ENCODE data around the gene ATP2B2.

The ATP2B2 gene

GRCh38 chr3:10468613-10469354 is 36.6 kb downstream of the ATP2B2 start:
- no peak for DNase-seq

GRCh38 chr3:10467904-10468612 is 37.3 kb downstream of the ATP2B2 start:
- DNase-seq: no peak

- no peak for DNase-seq
Observed at GRCh38 chr3:10467204-10467603, 38.2 kb downstream of the ATP2B2 start.

DNA sequence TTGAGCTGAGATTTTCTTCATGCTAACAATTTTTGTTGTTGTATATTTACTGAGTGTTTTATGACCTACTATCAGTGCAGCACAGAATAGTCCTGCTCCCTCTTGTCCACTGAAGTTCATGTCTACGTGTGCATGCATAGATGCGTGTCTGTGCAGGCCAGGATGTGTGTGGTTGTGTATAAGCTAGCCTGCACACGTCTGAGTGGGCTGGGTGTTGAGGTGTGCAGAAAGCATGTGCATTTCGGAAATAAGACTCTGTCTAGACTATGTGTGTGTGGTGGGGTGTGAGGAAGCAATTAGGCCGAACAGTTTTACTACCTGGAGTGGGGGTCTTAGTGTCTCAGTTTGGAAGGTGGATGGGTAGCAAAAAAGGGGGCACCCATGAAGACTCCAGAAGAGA is 39.2 kb downstream of the ATP2B2 start:
- DNase-seq: no peak

DNA sequence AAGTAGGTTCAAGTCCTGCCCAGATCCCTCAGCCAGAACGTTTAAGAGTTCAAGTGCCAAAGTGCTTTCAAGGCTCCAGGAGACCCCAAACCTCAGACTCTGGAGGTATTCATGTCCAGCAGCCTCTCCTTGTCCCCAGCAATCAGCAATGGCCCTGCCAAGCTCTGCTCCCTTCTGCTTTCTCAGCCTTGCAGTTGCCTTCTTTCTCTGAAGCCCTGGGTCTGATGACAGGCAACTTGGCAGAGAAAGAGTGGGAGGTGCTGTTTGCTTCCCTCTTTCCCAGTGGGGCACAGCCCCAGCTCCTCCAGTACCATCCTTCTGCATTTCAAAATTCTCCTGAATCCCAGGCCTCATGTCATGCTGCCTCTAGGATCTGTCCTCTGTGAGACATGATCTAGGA is 40.2 kb downstream of the ATP2B2 start:
- no peak for DNase-seq

DNA sequence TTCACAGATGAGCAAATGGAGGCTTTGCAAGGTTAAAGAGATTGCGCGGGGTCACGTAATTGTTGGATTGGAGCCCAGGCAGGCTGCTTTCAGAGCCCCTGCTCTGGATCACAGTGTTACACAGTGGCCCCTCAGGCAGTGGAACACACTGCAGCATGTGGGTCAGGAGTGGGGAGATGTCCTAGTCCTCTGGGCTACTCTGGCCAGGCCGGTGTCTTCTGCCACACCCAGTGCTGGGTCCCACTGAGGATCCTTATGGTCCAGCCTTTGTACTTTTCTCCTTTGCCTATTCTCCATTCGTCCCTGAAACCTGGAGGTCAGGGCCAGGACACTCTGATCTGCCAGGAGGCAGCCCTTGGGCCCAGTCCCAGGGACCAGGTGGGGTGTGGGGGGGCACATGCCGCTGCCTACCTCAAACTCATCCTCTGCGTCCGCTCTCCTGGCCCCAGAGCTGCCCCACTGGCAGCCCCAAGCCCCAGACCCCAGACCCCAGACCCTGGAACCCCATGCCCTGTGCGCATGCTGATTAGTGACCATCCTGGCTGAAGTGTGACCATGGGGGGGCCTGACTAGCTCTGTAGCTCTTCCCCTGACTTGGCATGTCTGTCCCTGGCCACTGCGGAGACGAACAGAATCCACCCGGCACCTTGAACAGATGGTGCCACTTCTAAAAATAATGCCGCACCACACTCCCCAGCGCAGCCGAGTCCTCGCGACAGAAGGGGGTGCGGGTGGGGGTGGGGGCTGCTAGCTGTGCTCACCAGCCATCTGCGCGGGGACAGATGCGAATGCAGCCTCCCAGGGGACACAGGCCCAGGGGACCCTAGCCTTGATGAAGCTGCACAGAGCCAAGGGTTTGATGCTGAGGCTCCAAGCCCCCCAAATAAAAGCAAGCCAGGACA is 41.6 kb downstream of the ATP2B2 start:
- DNase-seq: no peak

DNA sequence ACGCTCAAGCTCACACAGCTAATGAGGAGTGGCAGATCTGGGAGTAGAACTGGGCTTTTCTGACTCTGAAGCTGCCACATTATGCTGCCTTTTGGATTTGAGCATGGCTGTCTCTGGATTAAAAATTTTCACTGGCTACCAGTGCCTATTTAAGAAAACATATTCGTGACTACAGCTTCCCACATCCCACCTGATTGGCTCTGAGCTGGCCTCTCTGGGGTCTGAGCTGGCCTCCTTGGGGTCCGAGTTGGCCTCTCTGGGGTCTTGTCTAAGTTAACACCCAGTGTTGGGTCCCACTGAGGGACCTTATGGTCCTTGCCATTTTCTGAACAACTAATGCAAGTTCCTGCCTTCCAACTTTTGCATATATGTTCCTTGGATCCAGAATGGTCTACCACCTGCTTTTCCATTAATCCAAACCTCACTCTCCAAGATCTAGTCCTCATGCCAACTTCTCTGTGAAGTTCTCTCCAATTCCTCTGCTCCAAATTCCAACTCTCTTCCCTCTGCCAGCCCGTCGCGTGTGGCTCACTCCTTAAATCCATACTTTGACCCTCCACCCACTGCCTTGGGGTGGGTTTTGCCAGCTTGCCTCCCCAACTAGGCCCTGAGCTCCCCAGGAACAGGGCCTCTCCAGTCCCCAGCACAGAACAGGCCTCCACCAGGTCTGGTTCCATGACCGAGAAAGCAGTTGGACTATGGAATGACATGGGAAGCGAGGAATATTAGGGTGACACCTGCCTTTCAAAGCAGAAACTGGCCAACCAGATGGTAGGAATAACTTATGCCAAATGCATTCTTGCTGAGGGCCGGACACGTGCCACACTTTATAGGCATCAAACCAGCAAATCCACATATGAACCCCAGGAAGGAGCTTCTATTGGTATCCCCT is 42.5 kb downstream of the ATP2B2 start:
- no peak for DNase-seq

DNA sequence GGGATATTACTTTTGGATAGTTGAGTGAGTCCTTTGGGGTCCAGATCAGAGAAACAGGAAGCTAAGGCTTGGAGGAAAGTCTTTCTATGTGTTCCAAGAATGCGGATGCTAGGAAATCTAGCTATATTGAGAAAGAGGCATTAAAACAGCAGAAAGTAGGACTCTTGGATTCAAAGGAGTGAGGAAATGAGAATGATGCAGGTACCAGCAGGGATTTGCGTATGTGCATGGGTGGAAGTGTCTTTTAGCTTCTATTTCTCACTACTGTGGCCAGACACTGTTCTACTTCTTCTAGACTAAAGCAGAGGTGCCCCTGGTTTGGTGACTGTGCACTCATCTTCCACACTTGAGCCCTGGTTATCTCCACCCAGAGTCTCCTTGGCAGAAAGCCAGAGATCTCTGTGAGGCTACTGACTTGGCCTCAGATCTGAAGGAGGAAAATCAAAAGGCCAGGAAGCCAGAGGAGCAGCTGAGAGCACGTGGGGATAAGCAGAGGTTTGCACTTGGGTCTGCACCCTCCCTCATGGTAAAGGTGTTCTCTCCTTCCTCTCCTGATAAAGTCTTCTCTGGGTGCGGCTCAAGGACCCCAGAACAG is 44.3 kb downstream of the ATP2B2 start:
- DNase-seq: no peak

DNA sequence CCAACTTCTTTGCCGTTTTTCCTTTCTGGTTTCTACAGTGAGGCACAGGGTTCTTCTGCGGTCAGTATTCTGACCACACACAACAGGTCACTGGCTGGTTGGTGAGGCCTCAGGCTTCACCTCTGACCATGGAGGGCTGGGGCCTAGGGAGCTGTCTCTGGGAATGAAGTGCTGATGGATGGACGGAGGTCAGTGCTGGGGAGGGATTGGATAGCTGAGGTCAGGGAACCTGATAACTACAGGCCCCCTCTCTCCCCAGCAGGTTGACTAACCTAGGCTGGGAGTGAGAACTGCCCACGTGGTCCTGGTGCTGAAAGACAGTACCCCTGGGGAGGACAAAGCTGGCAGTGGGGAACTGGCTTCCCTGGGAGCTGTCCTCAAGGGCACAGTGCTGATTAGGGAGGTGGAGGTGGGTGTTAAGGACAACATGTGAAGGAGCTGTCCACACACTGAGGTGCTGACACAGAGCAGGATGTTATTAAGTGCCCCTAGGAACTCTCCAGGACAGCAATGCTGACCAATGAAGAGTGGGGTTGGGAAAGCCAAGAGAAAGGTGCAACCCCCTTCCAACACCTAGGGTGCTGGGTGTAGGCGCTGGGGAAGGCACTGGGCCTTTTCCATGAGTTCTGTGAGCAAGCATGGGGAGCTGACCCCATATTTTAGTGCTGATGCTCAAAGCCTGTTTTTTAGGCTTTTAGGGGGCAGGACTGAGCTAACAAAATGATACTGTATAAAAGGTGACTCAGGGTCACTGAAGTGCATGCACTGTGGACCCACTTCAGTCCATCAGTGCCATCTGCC is 45.2 kb downstream of the ATP2B2 start:
- DNase-seq: peak; percentile 54

- DNase-seq: no peak
Observed at GRCh38 chr3:10457560-10457959, 47.8 kb downstream of the ATP2B2 start.

DNA sequence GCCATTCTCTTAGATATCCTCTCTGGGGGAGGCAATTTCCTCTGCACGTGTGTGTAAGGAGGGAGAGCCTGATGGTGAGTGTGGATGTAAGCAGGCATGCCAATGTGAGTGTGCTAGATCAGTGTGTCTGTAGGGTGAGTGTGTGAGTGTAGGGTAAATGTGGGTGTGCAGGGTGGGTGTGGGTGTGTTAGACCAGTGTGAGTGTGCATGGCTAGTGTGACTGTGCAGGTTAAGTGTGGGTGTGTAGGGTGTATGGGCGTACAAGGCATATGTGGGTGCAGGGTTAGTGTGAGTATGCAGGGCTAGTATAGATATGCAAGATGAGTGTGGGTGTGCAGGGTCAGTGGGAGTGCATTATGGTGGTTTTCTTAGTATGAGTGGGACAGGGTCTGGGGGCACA is 48.4 kb downstream of the ATP2B2 start:
- no peak for DNase-seq

GRCh38 chr3:10455545-10455914 is 49.9 kb downstream of the ATP2B2 start:
- no peak for DNase-seq

GRCh38 chr3:10454907-10455544 is 50.4 kb downstream of the ATP2B2 start:
- no peak for DNase-seq

DNA sequence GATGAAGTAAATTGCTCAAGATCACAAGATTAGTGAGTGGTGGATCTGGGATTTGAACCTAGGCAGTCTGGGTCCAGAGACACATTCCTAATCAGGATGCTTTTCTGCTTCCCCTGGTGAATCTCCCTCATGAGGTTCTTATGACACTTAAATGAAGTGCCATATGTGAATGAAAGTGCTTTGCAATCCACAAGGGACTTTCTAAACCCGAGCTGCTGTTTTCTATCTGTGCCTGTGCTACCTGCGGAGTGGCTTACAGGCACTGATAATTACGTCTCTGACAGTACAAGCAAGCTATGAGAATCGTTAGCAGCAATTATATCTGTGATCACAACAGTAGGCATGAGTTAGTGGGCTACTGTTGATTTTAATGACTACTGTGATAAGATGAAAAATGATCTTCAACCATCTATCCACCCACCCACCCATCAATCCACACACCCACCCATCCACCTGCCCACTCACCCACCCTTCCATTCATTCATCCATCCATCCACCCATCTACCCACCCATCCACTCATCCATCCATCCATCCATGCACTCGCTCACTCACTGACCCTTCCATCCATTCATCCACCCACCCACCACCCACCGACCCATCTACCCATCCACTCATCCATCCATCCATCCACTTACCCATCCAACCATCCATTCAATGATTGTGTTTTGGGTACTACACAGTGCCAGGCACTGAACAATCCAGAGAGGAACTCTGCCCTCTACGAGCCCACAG is 51.8 kb downstream of the ATP2B2 start:
- DNase-seq: no peak

- DNase-seq: no peak
Observed at GRCh38 chr3:10450494-10451440, 54.6 kb downstream of the ATP2B2 start.

DNA sequence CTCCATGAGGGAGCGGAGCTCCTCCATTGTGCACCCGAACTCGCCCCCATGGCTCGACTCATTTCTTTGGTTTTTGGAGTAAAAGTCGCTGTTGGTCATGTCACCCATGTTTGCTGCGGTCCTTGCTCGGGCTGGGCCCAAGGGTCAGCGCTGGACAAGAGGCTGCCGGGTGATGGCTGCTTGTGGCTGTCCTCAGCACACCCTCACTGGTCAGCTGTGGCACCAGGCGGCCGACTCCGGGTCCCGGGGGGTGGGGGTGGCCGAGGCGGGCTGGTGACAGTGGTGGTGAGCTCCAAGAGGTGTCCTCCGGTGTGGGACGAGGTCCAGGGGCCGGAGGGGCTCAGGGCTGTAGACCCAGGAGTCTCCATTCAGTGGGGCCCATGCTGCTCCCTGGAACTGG is 56.0 kb downstream of the ATP2B2 start:
- DNase-seq: no peak

DNA sequence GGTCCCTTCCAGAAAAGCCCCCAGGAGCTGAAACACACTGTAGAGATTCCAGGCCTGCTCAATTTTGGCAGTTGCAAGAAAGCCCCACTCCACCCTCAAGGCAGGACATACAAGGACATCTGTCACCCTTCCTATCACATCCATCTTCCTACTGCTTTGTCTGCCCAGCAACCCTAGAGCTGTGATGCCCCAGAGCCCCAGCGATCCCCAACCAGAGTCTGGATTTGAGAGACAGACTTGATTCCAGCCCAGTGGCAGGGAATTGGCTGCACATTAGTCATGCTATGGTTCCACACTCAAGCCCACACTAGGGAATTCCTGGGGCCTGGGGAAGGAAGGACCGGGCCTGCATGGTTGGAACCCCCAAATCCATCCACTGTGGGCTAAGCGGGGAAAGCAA is 56.8 kb downstream of the ATP2B2 start:
- DNase-seq: no peak

DNA sequence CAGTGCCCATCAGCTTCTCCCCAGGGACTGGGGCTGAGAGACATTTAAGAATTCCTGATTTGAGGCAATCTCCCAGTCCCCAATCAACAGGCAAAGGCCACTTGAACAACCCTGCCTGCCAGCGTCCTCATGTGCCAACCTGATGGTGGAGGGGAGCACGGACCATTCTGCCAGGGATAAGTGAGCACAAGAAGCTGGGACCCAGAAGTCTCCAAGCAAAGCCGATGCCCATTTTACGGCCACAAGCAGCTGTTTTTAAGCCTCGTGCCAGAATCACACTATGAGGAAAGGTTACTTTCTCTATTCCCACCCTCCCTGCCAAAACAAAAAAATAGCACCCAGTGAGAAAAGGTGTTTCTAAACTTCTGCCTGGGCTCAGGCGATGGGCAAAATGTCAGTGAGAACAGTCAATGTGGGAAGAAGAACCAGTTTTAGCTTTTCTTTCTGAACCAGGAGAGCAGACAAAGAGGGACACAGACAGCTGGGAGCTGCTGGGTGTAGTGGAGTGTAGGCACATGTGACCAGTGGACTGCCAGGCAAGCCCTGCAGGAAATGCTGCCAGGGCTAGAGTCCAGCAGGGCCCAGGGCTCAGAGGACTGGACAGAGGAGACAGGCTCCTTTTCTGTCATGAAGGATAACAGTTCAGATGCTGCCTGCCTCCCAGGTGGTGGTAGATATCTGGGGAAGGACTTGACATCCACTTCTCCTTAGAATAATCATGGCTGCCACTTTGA is 57.7 kb downstream of the ATP2B2 start:
- no peak for DNase-seq

Data from retina (tissue), 1 donor.